ENCODE measurements around the gene COX19.

COX19 gene

DNA sequence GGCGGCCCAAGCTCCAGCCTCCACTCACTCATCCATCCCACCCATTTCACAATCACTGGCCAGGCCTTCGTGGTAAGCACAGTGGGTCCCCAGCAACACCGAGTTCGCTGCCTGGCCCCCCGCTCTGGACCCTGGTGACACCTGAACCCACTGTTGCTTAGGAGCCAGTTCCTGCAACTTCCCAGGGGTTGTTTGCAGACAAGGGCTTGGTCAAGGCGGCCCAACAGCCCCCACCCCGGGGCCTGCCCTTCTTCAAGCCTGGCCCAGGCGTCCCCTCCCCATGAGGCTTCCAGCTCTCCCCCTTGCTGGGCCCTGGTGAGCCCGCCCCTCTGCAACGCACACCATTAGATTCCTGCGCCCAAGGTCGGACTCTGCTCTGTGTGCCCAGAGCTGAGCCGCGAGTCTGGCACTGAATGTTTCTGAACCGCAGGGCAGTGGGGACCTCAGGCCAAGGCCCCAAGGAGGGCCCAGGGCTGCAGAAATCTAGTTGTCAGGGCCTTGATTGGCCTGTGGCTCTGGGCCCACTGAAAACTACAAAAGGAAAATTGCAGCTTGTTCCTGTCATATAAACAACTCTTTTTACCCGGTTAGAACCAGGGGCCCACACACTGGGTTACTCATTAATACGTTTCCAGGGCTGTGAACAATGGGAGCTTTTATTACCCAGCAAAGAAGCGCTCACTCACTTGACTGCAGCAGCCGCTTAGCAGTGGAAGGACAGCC, 2.1 kb upstream of the COX19 start:
- no peaks in the 10 kb centered on the region for H3K9me3 ChIP-seq (ENCODE audit: control insufficient read depth, low read length)
- no peaks in the 10 kb centered on the region for H3K36me3 ChIP-seq (ENCODE audit: control insufficient read depth, insufficient read depth, low read length)
- no peak overlapping the region for H3K4me3 ChIP-seq (ENCODE audit: insufficient read depth, low read depth, low read length)
- peak overlapping the region; percentile 60 for H3K27ac ChIP-seq (ENCODE audit: insufficient read depth, low read depth, low read length, poor library complexity, severe bottlenecking)
- no peaks in the 10 kb centered on the region for H3K27me3 ChIP-seq (ENCODE audit: control insufficient read depth, insufficient read depth, low read length, poor library complexity, severe bottlenecking)
- H3K4me1 ChIP-seq (ENCODE audit: control insufficient read depth, insufficient read depth, low read length) = peaks cover 13% of the 10 kb centered on the region
- 82 to 83% methylated on average over 19 of the region's 19 CpGs for WGBS, 2 experiments

DNA sequence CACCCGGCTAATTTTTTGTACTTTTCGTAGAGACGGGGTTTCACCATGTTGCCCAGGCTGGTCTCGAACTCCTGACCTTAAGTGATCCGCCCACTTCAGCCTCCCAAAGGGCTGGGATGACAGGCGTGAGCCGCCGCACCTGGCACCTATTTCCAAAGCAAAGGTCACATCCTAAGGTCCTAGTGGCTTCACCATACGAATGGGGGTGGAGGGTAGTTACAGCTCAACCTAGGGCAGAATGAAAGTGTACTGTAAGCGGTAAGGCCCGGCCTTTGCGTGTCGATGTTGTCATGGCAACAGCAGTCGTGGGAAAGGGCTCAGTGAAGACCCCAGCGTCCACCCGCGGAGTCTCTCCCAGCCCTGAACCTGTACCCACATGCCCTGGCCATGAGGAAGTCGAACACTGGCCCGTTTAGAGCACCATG, 1.6 kb upstream of the COX19 start:
- peaks cover 13% of the 10 kb centered on the region for H3K4me1 ChIP-seq (ENCODE audit: control insufficient read depth, insufficient read depth, low read length)
- no peaks in the 10 kb centered on the region for H3K27me3 ChIP-seq (ENCODE audit: control insufficient read depth, insufficient read depth, low read length, poor library complexity, severe bottlenecking)
- H3K4me3 ChIP-seq (ENCODE audit: insufficient read depth, low read depth, low read length) = no peak overlapping the region
- no peaks in the 10 kb centered on the region for H3K9me3 ChIP-seq (ENCODE audit: control insufficient read depth, low read length)
- no peak overlapping the region for H3K27ac ChIP-seq (ENCODE audit: insufficient read depth, low read depth, low read length, poor library complexity, severe bottlenecking)
- peaks cover 5% of the 10 kb centered on the region for H3K36me3 ChIP-seq (ENCODE audit: control insufficient read depth, insufficient read depth, low read length)
- 91 to 93% methylated on average over 19 of the region's 19 CpGs for WGBS, 2 experiments

DNA sequence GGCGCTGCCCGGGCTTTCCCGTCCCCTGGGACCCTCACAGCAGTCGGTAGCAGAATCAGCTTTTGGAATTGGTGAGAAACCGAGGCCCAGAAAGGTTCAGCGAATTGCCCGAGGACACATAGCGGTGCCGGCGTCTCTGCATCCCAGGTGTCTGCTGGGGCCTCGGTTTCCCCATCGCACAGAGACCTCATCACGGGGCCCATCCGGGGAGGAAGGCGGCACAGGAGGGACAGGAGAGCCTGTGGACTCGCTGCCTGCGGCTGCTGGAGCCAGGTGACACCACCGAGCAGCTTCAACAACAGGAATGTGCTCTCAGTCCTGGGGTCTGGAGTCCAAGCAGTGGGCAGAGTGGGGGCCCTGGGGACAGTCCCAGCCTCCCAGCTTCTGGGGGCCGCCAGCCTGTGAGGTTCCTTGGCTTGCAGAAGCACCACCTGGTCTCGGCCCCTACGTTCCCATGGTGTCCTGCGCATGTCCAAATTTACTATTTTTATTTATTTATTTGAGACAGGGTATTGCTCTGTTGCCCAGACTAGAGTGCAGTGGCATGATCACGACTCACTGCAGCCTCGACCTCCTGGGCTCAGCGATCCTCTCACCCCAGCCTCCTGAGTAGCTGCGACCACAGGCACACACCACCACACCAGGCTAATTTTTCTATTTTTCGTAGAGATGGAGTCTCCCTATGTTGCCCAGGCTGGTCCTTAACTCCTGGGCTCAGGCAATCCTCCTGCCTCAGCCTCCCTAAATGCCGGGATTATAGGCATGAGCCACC, 539 bp upstream of the COX19 start:
- Histone ChIP-seq H3K4me1 (ENCODE audit: control insufficient read depth, insufficient read depth, low read length) (peaks cover 13% of the 10 kb centered on the region), H3K9me3 (ENCODE audit: control insufficient read depth, low read length) (no peaks in the 10 kb centered on the region), H3K4me3 (ENCODE audit: insufficient read depth, low read depth, low read length) (peak overlapping the region; percentile 99), H3K27ac (ENCODE audit: insufficient read depth, low read depth, low read length, poor library complexity, severe bottlenecking) (no peak overlapping the region), H3K36me3 (ENCODE audit: control insufficient read depth, insufficient read depth, low read length) (peaks cover 9% of the 10 kb centered on the region), H3K27me3 (ENCODE audit: control insufficient read depth, insufficient read depth, low read length, poor library complexity, severe bottlenecking) (no peaks in the 10 kb centered on the region)
- WGBS, 2 experiments = 61% methylated on average over 28 of the region's 28 CpGs

DNA sequence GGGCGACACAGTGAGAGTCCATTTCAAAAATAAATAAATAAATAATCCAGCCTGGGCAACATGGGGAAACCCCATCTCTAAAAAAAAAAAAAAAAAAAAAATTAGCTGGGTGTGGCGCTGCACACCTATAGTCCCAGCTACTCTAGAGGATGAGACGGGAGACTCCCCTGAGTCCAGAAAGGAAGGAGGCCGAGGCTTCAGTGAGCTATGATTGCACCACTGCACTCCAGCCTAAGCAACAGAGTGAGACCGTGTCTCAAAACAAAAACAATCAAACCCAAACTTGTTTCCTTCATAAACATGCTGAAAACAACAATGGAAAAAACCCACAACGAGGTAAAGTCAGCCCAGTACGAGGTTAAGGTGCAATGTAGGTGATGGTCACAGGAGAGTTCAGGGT, 1.2 kb downstream of the COX19 start:
- H3K27ac ChIP-seq (ENCODE audit: insufficient read depth, low read depth, low read length, poor library complexity, severe bottlenecking) = no peak overlapping the region
- peak overlapping the region; percentile 99 for H3K4me3 ChIP-seq (ENCODE audit: insufficient read depth, low read depth, low read length)
- 70 to 74% methylated on average over 7 of the region's 7 CpGs for WGBS, 2 experiments
- H3K27me3 ChIP-seq (ENCODE audit: control insufficient read depth, insufficient read depth, low read length, poor library complexity, severe bottlenecking) = no peaks in the 10 kb centered on the region
- H3K36me3 ChIP-seq (ENCODE audit: control insufficient read depth, insufficient read depth, low read length) = peaks cover 15% of the 10 kb centered on the region
- H3K9me3 ChIP-seq (ENCODE audit: control insufficient read depth, low read length) = no peaks in the 10 kb centered on the region
- peaks cover 13% of the 10 kb centered on the region for H3K4me1 ChIP-seq (ENCODE audit: control insufficient read depth, insufficient read depth, low read length)

DNA sequence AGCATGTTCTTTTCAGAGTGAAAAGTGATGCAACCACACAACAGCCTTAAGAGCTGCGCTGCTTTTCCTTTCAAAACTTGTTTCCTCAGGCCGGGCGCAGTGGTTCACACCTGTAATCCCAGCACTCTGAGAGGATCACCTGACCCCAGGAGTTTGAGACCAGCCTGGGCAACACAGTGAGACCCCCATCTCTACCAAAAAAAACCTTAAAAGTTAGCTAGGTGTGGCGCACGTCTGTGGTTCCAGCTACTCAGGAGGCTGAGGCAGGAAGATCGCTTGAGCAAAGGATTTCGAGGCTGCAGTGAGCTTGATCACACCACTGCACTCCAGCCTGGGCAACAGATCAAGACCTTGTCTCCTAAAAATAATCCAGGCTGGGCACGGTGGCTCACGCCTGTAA, 2.0 kb downstream of the COX19 start:
- peaks cover 13% of the 10 kb centered on the region for H3K4me1 ChIP-seq (ENCODE audit: control insufficient read depth, insufficient read depth, low read length)
- no peaks in the 10 kb centered on the region for H3K9me3 ChIP-seq (ENCODE audit: control insufficient read depth, low read length)
- H3K27ac ChIP-seq (ENCODE audit: insufficient read depth, low read depth, low read length, poor library complexity, severe bottlenecking) = no peak overlapping the region
- H3K4me3 ChIP-seq (ENCODE audit: insufficient read depth, low read depth, low read length) = no peak overlapping the region
- H3K36me3 ChIP-seq (ENCODE audit: control insufficient read depth, insufficient read depth, low read length) = peaks cover 20% of the 10 kb centered on the region
- no peaks in the 10 kb centered on the region for H3K27me3 ChIP-seq (ENCODE audit: control insufficient read depth, insufficient read depth, low read length, poor library complexity, severe bottlenecking)
- WGBS, 2 experiments = 94 to 95% methylated on average over 9 of the region's 9 CpGs

DNA sequence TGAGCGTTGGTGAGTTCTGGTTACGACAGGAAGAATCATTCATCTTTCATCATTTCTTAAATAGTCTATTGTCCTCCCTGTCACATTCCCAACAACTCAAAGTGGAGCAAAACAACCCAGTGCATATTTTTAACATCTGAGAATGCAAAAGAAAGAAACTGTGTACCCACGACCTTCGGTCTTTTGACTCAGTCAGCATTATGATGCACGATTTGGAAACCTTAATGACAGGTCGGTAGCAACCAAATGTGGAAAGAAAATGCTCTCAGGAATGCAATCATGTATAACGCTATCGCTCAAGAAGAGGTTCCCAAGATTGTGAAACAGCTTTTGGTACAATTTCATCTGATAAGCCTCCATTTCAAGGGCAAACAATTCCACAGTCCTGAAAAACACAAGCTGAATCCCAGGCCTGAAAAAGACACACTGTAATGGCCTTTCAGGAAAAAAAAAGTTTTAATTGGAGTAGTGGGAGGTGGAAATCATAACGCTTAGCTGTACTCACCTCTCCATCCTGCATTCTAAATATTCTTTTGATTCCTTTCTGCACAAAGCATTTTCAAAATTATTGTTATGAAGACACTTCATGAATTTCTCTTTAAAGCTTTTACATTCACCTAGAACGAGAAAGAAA, 2.6 kb downstream of the COX19 start:
- no peaks in the 10 kb centered on the region for H3K27me3 ChIP-seq (ENCODE audit: control insufficient read depth, insufficient read depth, low read length, poor library complexity, severe bottlenecking)
- WGBS, 2 experiments = 96 to 97% methylated on average over 10 of the region's 10 CpGs
- H3K4me1 ChIP-seq (ENCODE audit: control insufficient read depth, insufficient read depth, low read length) = peaks cover 8% of the 10 kb centered on the region
- H3K9me3 ChIP-seq (ENCODE audit: control insufficient read depth, low read length) = no peaks in the 10 kb centered on the region
- H3K27ac ChIP-seq (ENCODE audit: insufficient read depth, low read depth, low read length, poor library complexity, severe bottlenecking) = no peak overlapping the region
- H3K36me3 ChIP-seq (ENCODE audit: control insufficient read depth, insufficient read depth, low read length) = peaks cover 25% of the 10 kb centered on the region
- no peak overlapping the region for H3K4me3 ChIP-seq (ENCODE audit: insufficient read depth, low read depth, low read length)

DNA sequence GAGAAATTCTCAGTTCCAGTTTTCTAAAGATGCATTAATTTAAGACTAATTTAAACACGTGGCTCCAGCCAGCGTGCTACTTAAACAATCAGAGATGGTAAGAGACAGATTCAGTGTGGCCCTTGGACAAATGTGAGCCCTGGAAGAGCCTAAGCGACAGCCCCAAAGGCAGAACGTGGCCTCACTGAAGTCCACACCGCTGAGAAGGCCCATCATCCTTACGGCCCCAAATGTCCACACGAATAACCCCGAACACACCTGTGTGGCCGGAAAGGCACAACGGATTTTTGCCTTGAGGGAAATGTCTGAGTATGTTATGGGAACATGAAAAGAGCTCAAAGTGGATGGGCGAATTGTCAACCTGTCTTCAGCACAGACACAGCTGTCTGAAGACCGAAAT, 3.2 kb downstream of the COX19 start:
- WGBS, 2 experiments = 96 to 97% methylated on average over 12 of the region's 12 CpGs
- Histone ChIP-seq H3K27me3 (ENCODE audit: control insufficient read depth, insufficient read depth, low read length, poor library complexity, severe bottlenecking) (no peaks in the 10 kb centered on the region), H3K36me3 (ENCODE audit: control insufficient read depth, insufficient read depth, low read length) (peaks cover 25% of the 10 kb centered on the region), H3K27ac (ENCODE audit: insufficient read depth, low read depth, low read length, poor library complexity, severe bottlenecking) (no peak overlapping the region), H3K9me3 (ENCODE audit: control insufficient read depth, low read length) (no peaks in the 10 kb centered on the region), H3K4me3 (ENCODE audit: insufficient read depth, low read depth, low read length) (no peak overlapping the region), H3K4me1 (ENCODE audit: control insufficient read depth, insufficient read depth, low read length) (peaks cover 1% of the 10 kb centered on the region)

DNA sequence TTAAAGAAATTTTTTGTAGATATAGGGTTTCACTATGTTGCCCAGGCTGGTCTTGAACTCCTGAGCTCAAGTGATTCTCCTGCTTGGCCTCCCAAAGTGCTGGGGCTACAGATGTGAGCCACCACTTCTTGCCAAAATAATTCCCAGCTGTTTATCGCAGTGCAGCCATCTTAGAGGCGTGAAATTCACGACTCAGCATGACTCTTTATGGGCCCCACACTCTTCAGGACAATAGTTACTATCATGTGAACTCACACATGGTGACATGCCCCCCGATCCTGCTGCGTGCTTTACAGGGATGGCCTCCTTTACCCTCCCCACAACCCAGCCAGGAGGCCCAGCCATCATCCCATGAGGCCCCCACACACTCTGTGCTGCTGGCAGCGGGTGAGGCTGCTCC, 4.6 kb downstream of the COX19 start:
- WGBS, 2 experiments = 95 to 96% methylated on average over 6 of the region's 6 CpGs
- no peak overlapping the region for H3K27ac ChIP-seq (ENCODE audit: insufficient read depth, low read depth, low read length, poor library complexity, severe bottlenecking)

DNA sequence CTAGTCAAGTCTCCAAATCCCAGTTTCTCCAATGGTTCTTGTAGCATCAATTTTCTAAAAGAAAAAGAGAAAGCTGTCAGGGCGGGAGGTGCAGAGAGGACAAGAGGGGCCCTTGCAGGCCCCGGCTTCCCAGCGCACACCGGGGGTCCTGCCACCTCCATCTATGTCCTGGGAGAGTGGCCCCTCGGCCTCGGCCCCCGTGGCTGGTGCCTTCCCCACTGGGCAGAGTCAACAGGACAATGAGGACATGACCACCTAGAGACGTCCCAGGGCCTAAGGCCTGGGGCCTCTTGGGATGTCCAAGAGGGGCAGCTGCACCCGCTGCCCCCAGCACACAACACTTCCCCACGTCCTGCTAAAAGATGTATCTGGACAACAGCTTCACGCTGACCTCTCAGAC, 5.9 kb downstream of the COX19 start:
- Histone ChIP-seq H3K4me1 (ENCODE audit: control insufficient read depth, insufficient read depth, low read length) (no peaks in the 10 kb centered on the region), H3K36me3 (ENCODE audit: control insufficient read depth, insufficient read depth, low read length) (peaks cover 25% of the 10 kb centered on the region), H3K27ac (ENCODE audit: insufficient read depth, low read depth, low read length, poor library complexity, severe bottlenecking) (no peak overlapping the region), H3K9me3 (ENCODE audit: control insufficient read depth, low read length) (no peaks in the 10 kb centered on the region), H3K27me3 (ENCODE audit: control insufficient read depth, insufficient read depth, low read length, poor library complexity, severe bottlenecking) (no peaks in the 10 kb centered on the region), H3K4me3 (ENCODE audit: insufficient read depth, low read depth, low read length) (no peak overlapping the region)
- 96% methylated on average over 11 of the region's 11 CpGs for WGBS, 2 experiments

More for the DNA sequence above, 4.6 kb downstream of the COX19 start:
- Histone ChIP-seq H3K9me3 (ENCODE audit: control insufficient read depth, low read length) (no peaks in the 10 kb centered on the region), H3K4me3 (ENCODE audit: insufficient read depth, low read depth, low read length) (no peak overlapping the region), H3K4me1 (ENCODE audit: control insufficient read depth, insufficient read depth, low read length) (no peaks in the 10 kb centered on the region), H3K27me3 (ENCODE audit: control insufficient read depth, insufficient read depth, low read length, poor library complexity, severe bottlenecking) (no peaks in the 10 kb centered on the region), H3K36me3 (ENCODE audit: control insufficient read depth, insufficient read depth, low read length) (peaks cover 25% of the 10 kb centered on the region)

Data from ectodermal cell (in vitro differentiated cells).